ENCODE results near the gene MTARC2.
"Not testable (repeated sequence)": the region's sequence is repeated elsewhere in the genome, so short reads cannot be mapped to it uniquely, and the experiment has no call there.

The MTARC2 gene

DNA sequence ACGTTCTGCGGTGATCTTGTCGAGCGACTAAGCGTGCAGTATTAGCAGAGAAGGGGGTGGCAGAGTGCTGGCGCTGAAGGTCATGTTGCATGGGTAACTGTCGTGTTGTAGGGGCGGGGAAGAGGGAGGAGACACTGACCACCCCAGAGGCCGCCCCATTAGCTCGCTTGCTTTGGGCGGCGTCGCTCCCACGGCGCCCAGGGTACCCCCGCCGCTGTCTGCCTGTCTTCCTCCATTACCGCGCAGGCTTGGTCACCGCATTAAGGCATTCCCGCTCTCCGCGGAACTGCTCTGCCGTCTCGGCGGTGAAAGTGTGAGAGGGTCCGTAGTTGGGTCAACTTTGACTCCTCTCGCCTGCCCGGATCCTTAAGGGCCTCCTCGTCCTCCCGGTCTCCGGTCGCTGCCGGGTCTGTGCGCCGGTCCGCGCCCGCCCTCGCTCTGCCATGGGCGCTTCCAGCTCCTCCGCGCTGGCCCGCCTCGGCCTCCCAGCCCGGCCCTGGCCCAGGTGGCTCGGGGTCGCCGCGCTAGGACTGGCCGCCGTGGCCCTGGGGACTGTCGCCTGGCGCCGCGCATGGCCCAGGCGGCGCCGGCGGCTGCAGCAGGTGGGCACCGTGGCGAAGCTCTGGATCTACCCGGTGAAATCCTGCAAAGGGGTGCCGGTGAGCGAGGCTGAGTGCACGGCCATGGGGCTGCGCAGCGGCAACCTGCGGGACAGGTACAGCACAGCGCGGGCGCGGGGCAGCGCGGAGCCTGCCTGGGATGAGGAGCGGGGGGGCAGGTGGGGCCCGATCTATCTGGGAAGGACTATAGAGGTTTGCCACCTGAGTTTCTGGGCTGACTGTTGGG is at the start of gene MTARC2:
MTARC2 (plus strand) TSS at position 234 of the 846 bp plus-strand sequence; CDS start at position 444, 210 bp downstream.
- peak; percentile 68 for DNase-seq (ENCODE audit: low read depth, low spot score)

DNA sequence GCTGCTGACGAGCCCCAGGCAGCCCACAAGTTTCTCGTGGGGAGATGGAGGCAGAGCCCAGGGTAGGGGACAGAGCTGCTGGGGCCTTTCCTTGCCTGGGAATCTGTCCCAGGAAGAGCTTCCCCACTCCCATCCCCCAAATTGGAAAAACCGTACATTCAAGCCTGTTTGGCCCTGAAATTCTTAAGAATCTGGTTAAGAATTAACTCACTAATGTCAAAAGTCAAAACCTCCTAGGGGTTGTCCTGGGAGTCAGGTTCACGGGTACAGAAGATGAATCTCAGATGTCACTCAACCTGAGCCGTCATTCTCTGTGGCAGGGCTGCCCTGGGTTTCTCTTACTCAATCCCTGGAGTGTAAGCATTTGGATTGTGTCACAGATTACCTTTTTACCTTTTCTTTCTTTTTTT is 49.5 kb upstream of the MTARC2 start:
- no peak for DNase-seq (ENCODE audit: low read depth, low spot score)

DNA sequence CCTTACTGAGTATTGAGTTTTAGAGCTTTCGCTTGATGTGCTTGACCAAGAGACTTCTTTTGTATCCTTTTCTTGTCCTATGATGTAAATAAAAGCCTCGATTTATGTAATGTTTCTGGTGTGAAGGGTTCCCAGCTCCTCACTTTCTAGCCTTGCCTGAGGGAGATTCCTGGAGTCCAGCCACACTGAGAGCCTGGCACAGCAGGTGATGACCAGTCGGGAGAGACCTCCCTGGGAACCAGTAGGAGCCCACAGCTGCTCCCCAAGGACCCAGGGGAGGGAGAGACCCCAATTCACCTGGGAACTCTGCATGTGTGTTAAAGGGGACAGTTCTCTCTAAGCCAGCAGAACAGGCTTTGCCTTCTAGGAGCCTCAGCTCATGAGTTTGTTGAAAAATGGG is 49.1 kb upstream of the MTARC2 start:
- peak; percentile 48 for DNase-seq (ENCODE audit: low read depth, low spot score)

DNA sequence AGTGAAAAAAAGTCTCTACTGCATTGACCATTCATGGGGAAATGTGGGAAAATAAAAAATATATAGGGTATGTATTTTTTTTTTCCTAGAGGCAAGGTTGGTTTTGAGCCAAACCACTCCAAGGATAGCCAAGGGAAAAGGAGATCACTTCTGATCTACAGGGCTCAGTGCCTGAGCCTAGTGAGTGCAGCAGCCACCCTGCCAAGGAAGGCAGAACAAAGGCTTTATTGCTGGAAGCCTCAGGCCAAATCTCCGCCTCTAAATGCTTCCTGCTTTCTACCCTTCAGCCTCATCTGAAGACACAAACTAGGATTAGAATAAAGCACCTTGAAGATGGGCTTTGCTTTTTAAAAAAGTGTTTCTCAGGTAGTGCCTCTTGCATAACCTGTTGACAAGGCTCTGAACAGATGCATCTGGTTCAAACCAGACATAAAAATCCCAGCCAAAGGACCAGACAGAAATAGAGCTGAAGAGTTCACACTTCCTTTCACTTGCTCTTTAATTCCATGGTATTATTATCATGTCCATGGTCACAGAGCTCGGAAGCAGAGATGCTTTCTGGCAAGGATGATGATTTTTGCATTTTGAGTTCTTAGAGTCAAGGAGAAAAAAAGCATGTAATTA is 47.5 kb upstream of the MTARC2 start:
- peak; percentile 85 for DNase-seq (ENCODE audit: low read depth, low spot score)

DNA sequence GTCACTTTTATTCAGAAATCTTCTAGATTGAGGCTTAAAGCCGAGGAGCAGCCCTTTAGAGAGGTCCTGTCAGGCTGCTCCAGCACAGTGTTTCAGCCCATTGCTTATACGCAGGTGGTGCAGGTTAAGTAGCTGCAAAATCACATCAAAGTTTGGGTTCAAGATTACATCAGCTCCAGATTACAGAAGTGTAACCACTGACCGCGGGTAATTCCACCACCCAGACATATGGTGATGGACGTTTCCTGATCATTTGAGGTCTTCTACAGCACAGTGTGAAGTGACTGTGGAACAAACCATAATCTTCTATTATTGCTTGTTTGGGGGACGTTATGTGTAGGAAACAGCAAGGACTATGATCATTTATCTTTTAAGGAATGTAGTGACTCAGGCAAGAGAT is 46.1 kb upstream of the MTARC2 start:
- no peak for DNase-seq (ENCODE audit: low read depth, low spot score)

DNA sequence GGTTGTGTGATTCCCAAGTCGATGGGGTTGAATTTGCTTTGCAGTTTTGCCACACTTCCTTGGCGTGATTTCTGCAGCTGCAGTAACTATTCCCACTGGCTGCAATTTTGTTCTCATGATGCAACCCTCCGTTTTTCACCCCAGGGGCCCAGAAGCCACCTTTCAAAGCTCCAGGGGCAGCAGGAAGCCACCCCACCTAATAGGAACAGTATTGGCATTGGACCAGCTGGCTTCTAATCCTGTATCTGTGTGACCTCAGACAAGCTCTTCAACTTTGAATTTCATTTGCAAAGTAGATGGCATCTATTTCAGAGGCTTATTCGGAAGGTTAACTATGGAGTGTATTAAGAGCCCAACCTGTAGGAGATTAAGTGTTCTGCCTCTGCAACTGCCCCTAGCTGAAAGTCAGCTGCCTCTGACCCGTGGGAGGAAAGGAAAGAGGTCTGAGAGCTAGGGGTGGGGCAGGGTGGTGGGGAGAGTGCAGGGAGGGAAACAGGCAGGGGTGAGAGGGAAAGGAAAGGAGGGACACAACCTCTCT is 45.3 kb upstream of the MTARC2 start:
- DNase-seq (ENCODE audit: low read depth, low spot score) = no peak

DNA sequence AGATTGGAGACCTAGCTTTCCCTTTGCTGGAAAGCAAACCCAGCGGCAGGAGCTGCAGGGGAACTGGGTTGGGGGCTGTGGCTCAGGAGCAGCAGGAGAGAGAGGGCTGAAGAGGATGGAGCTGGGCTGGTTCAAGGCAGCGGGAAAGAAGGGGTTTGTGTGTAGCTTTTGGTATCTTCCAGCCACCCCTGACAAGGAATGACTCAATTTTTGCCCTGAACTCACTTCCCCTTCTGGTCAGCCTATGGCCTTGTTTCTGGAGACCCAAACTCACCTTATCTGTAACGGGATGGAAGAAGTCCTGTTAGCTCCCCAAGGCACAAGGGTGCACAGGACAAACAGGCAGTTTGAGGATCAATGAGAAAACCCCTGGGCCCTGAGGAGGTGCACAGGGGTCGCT is 44.8 kb upstream of the MTARC2 start:
- no peak for DNase-seq (ENCODE audit: low read depth, low spot score)

DNA sequence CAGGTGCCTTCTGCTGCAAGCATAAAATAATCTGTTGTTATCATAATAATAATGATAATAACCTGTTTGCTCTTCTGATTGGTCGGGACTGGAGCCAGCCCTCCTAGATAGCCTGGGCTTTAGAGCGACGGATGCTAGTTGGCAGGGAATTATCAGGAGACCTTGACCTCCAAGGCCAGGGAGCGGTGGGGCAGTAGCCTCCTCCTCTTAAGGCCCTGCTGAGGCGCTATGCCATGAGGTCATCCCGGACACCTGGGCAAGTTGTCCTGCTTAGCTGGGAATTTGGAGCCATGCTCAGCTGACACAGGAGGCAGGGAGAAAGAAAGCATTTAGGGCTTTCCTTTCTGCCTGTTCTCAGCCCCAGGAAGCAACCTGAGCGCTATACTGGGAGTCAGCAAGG is 42.3 kb upstream of the MTARC2 start:
- DNase-seq (ENCODE audit: low read depth, low spot score) = no peak

DNA sequence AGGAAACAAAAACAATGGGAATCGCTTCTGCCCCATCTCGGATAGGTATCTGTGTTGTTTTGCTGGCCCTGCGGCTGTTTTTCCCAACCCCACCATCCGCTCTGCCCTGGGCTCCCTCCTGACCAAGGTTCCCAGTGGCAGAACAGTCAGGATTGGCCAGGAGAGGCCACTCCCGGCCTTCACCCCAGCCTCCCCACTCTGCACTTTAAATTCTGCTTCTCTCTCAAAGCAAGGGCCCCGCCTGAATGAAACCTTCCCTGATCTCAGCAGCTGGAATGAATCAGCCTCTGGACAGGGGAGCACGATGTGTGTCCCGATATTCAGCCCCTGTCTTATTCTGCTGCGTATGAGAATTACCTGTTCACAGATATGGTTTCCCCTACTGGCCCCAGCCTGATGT is 41.6 kb upstream of the MTARC2 start:
- no peak for DNase-seq (ENCODE audit: low read depth, low spot score)

DNA sequence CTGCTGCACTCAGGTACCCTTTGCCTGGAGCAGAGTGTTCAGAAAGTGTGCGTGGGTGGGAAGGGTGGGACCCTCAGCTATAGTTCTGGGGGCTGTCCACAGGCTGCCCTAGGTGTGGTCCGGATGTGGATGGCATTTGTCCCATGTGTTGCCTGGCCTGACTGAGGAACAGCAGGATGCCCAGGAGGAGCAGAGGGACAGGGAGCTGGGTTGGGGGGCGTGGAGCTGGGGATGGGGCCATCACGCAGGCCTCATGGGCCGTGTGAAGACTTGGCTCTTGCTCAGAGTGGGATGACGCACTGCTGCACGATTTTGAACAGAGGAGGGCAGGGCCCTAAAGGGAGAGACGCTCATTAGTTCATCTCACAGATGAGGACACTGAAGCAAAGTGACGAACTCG is 41.0 kb upstream of the MTARC2 start:
- no peak for DNase-seq (ENCODE audit: low read depth, low spot score)

DNA sequence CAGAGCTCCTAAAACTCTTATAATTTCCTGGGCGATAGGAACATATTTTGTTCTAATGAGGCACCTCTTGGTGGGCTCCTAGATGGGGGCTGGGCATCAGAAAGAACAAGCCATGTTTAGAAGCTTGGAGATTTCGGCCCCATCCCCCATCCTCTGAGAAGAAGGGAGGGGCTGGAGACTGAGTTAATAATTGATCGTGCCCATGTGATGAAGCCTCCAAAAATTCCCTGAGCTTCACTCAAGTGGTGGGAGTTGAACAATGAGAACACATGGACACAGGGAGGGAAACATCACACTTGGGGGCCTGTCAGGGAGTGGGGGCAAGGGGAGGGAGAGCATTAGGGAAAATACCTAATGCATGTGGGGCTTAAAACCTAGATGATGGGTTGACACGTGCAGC is 39.9 kb upstream of the MTARC2 start:
- no peak for DNase-seq (ENCODE audit: low read depth, low spot score)

DNA sequence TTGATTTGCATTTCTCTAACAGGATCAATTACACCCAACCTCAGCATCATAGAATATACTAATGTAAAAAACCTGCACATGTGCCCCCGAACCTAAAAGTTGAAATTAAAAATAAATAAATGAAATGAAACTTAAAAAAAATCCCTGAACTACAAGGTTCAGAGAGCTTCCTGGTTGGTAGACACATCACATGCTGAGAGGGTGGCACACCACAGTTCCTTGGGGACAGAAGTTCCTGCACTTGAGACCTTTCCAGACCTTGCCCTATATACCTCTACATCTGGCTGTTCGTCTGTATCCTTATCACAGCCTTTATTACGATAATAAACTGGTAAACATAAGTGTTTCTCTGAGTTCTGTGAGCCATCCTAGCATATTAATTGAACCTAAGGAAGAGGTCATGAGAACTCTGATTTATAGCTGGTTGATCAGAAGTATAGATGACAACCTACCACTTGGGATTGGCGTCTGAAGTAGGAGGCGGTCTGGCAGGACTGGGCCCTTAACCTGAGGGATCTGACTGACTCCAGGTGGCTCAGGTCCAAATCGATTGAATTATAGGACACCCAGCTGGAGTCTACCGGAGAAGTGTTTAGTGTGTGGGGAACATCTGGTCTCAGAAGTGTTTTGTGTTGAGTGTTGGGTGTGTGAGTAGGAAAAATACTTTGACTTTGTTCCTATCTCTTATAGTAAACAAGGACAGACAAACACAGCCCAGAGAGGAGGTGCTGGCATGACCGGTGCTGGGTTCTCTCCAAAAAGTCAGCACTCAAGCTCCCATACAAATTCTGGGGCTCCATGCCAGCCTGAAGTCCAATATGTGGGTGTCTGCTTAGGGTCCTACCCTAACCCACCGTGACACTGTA is 39.0 kb upstream of the MTARC2 start:
- no peak for DNase-seq (ENCODE audit: low read depth, low spot score)

DNA sequence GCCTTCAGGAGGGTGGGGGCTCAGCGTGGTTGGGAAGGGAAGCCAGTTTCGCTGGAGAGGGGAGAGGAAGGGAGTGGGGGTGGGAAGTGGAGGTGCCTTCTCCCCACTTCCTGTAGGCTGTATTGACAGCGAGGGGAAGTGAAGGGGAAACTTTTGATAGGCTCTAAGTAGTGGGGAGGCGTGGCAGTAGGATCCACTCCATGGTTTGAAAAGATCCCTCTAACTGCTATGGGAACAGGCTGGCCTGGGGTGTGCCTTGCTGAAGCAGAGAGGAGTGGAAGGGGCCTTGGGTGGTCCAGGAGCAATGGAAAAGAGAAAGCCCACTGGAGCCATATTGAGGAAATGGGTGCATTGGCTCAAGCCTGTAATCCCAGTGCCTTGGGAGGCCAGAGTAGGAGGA is 37.8 kb upstream of the MTARC2 start:
- DNase-seq (ENCODE audit: low read depth, low spot score) = no peak

DNA sequence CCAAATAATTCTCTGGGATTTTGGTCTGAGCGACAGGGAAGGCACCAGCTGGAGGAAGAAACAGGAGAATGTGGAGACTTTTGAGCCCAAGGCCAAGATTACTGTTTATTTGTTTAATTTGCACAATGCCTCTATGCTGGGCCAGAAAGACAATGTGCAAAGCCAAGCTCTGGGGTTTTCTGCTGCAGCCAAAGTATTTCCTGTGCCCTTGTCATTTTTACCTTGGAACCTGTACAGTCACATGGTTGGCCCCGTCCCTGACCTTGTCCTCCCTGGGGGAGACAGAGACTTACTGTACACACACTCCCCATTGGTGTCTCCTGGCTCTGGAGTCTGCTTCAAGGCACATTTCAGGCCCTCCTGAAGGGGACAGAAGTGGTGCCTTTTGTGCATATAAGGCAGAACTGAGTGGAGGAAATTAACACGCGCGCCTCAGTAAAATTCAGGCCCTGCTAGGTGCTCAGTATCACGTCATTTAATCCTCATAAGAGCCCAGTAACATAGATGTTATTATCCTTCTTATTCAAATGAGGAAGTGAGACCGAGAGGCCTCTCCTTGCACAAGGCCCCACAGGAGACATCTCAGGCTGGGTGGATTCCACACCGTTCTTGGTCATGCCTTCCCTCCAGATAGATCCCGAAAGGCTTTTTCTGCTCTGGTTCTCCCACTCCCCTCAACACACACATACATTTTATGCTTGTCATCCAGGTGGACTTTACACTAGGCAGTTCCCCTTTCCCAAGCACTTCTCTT is 36.9 kb upstream of the MTARC2 start:
- no peak for DNase-seq (ENCODE audit: low read depth, low spot score)

DNA sequence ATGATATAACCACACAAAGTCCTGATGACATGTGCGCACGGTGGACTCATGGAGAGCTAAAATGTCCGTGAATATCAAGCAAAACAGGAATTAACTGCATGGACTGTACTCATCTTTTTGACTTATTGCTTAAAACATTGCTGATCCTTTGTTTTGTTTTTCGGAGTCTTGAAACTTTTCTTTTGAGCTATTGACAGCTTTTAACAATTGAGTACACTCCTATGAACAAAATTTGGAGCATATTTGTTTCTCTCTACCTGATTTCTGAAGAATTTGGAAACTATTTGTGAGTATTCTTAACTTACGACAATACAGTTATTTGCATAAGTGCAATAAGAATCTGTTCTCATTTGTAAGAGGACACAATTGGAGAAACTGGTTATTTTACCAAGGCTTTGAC is 32.1 kb upstream of the MTARC2 start:
- DNase-seq (ENCODE audit: low read depth, low spot score) = not testable (repeated sequence)

DNA sequence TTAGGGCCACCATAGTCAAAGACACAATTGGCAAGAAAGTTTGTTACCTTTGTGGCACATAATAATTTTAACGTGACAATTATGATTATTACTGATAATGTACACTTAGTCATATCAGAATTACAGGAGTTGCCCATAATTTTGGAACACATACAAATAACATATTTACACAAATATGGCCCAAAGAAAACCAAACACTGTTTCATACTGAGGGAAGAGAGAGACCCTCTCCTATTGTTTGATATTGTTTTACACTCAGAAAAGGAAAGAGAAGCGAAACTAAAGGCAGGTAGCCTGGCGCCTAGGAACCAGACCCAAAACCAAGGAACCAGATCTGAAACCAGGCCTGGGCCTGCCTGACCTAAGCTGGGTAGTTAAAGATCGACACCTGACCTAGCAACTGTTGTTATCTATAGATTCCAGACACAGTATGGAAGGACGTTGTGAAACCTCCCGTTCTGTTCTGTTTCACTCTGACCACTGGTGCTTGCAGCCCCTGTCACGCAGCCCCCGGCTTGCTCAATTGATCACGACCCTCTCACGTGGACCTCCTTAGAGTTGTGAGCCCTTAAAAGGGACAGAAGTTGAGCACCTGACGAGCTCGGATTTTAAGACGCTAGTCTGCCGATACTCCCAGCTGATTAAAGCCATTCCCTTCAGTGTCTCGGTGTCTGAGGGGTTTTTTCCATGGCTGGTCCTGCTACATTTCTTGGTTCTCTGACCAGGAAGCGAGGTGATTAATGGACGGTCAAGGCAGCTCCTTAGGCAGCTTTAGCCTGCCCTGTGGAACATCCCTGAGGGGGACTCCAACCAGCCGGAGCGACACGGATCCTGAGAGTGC is 30.1 kb upstream of the MTARC2 start:
- no peak for DNase-seq (ENCODE audit: low read depth, low spot score)

DNA sequence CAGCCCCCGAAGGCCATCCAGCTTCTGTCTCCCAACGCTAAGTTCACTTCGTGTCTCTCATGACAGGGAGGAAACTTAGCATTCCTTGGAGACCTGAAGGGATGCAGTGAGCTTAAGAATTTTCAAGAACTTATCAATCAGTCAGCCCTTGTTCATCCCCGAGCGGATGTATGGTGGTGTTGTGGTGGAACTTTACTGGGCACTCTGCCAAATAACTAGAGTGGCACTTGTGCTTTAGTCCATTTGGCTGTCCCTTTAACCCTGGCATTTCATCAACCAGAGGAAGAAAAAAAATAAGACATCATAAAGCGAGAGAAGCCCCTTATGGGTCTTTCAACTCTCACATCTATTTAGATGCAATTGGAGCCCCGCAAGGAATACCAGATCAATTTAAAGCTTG is 26.9 kb upstream of the MTARC2 start:
- not testable (repeated sequence) for DNase-seq (ENCODE audit: low read depth, low spot score)

DNA sequence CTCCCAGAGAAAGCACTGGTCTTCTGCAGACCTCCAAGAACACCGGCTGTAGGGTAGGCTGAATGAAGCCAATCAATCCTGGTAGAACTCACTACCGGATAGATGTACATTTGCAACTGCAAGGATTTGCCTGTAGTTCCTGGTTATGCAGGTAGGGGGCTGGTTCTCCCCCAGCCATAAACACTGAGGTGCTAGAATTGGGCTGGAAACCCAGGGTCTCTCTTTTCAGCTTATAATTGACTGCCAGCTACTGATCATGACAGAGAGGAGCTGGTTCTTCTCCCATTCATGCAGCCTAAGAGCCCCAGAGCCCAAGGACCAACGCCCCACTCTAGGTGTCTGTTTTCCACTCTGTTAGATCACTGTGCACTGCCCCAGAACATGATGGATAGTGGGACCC is 21.5 kb upstream of the MTARC2 start:
- no peak for DNase-seq (ENCODE audit: low read depth, low spot score)

DNA sequence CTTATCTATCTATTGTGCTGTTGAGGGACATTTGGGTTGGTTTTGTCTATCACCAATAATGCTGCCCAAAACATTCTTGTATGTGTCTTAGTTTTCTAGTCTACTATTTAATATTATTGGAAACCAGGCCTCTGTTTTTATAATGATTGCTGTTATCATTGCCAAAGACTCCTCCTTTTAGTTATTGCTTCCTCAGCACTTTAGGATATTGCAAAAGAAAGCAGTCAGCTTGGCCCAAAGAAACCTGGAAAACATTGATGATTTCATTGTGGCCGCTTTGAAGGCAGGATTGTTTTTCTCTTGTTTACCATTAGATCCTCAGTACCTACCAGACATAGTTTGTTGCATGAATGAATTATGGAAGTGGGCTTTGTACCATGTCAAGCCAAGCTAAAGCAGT is 20.6 kb upstream of the MTARC2 start:
- DNase-seq (ENCODE audit: low read depth, low spot score) = no peak

DNA sequence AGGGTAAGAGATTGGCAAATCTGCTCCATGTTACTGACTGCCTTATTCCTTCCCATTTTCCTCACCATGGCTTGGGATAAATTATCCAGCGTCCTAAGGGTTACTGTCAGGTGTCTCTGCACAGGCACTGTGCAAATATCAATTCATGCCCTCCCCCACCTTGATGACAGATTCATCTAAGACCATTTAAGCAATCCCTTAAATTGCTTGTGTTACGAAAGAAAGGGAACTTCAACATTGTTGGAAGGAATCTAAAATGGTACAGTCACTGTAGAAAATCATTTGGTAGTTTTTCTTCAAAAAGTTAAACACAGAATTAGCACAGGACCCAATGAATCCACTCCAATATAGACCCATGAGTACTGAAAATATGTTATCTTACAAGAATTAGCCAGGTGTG is 17.6 kb upstream of the MTARC2 start:
- DNase-seq (ENCODE audit: low read depth, low spot score) = no peak

All from ELF-1 (cell line).